SK-N-SH treated with all-trans-retinoic acid at 6 μM for 48 hours (cell line): ENCODE data around the gene RAD51B.

ENCODE experiments used
- ATAC-seq: fragments of 200-7000 bp; cut with Tn5 transposase; 3 replicates; pipeline ENCODE4 v1.9.1; 2020; ENCODE audit warnings: mild to moderate bottlenecking, moderate library complexity
- ARNTL ChIP-seq: fragments of 450-650 bp; formaldehyde crosslinking; IDR thresholded peaks from 2 replicates; pipeline ENCODE4 v1.5.0; 2020; ENCODE audit warnings: low read depth, mild to moderate bottlenecking, moderate library complexity, borderline replicate concordance
- BACH2 ChIP-seq: fragments of 250-450 bp; sonication (Bioruptor Pico); IDR thresholded peaks from 2 replicates; pipeline ENCODE4 v1.9.0; 2021; ENCODE audit warnings: mild to moderate bottlenecking, borderline replicate concordance
- CSDC2 ChIP-seq: fragments of 250-450 bp; sonication (Bioruptor Pico); IDR thresholded peaks from 2 replicates; pipeline ENCODE4 v1.5.0; 2020; ENCODE audit warnings: mild to moderate bottlenecking, moderate library complexity
- ESRRG ChIP-seq: fragments of 250-450 bp; sonication (Bioruptor Pico); IDR thresholded peaks from 2 replicates; pipeline ENCODE4 v1.6.1; 2021; ENCODE audit warnings: mild to moderate bottlenecking
- GLIS3 ChIP-seq: fragments of 250-450 bp; sonication (Bioruptor Pico); IDR thresholded peaks from 2 replicates; pipeline ENCODE4 v1.5.0; 2020; ENCODE audit warnings: mild to moderate bottlenecking, moderate library complexity
- ISL1 ChIP-seq: fragments of 250-450 bp; sonication (Bioruptor Pico); IDR thresholded peaks from 2 replicates; pipeline ENCODE4 v2.1.2; 2022; ENCODE audit warnings: mild to moderate bottlenecking, moderate library complexity
- OSR1 ChIP-seq: fragments of 250-450 bp; sonication (Bioruptor Pico); IDR thresholded peaks from 2 replicates; pipeline ENCODE4 v1.8.0; 2022; ENCODE audit warnings: moderate library complexity, mild to moderate bottlenecking, inconsistent platforms
- PPARA ChIP-seq: fragments of 250-450 bp; sonication (Bioruptor Pico); IDR thresholded peaks from 2 replicates; pipeline ENCODE4 v1.5.0; 2020; ENCODE audit warnings: mild to moderate bottlenecking, borderline replicate concordance
- RARB ChIP-seq: fragments of 250-450 bp; sonication (Bioruptor Pico); IDR thresholded peaks from 2 replicates; pipeline ENCODE4 v1.8.0; 2021; ENCODE audit warnings: mild to moderate bottlenecking, moderate library complexity
- SNAI2 ChIP-seq: fragments of 250-450 bp; sonication (Bioruptor Pico); IDR thresholded peaks from 2 replicates; pipeline ENCODE4 v1.5.0; 2020; ENCODE audit warnings: mild to moderate bottlenecking, moderate library complexity
- TCF4 ChIP-seq: fragments of 250-450 bp; sonication (Bioruptor Pico); IDR thresholded peaks from 2 replicates; pipeline ENCODE4 v1.8.0; 2021; ENCODE audit warnings: mild to moderate bottlenecking, moderate library complexity, borderline replicate concordance
- TOX ChIP-seq: fragments of 250-450 bp; sonication (Bioruptor Pico); IDR thresholded peaks from 2 replicates; pipeline ENCODE4 v1.8.0; 2021; ENCODE audit warnings: mild to moderate bottlenecking, moderate library complexity, borderline replicate concordance
- ZC3H10 ChIP-seq: fragments of 250-450 bp; sonication (Bioruptor Pico); IDR thresholded peaks from 2 replicates; pipeline ENCODE4 v1.5.1; 2021; ENCODE audit warnings: mild to moderate bottlenecking, moderate library complexity
- ZFP3 ChIP-seq: fragments of 250-450 bp; sonication (Bioruptor Pico); IDR thresholded peaks from 2 replicates; pipeline ENCODE4 v1.5.0; 2020; ENCODE audit warnings: mild to moderate bottlenecking, moderate library complexity
- ZFP30 ChIP-seq: fragments of 450-650 bp; formaldehyde crosslinking; IDR thresholded peaks from 2 replicates; pipeline ENCODE4 v1.5.0; 2022; ENCODE audit warnings: mild to moderate bottlenecking, moderate library complexity
- ZNF565 ChIP-seq: fragments of 450-650 bp; formaldehyde crosslinking; conservative IDR thresholded peaks from 2 replicates; pipeline ENCODE4 v1.5.0; 2020; ENCODE audit warnings: low read depth, mild to moderate bottlenecking, moderate library complexity
- ZNF70 ChIP-seq: fragments of 450-650 bp; formaldehyde crosslinking; IDR thresholded peaks from 2 replicates; pipeline ENCODE4 v1.5.0; 2020; ENCODE audit warnings: mild to moderate bottlenecking, moderate library complexity
- ZNF8 ChIP-seq: fragments of 450-650 bp; formaldehyde crosslinking; IDR thresholded peaks from 2 replicates; pipeline ENCODE4 v1.5.0; 2020; ENCODE audit warnings: mild to moderate bottlenecking, moderate library complexity
- TF ChIP-seq, protein P1 (sequence below): fragments of 250-450 bp; sonication (Bioruptor Pico); IDR thresholded peaks from 2 replicates; pipeline ENCODE4 v1.5.1; 2020; ENCODE audit warnings: low read depth, mild to moderate bottlenecking, moderate library complexity
- TF ChIP-seq, protein P2 (sequence below): fragments of 250-450 bp; sonication (Bioruptor Pico); IDR thresholded peaks from 2 replicates; pipeline ENCODE4 v1.8.0; 2021; ENCODE audit warnings: low read depth, mild to moderate bottlenecking, moderate library complexity, borderline replicate concordance
- TF ChIP-seq, protein P3 (sequence below): fragments of 250-450 bp; sonication (Bioruptor Pico); IDR thresholded peaks from 2 replicates; pipeline ENCODE4 v1.5.1; 2021; ENCODE audit warnings: mild to moderate bottlenecking, moderate library complexity
- TF ChIP-seq, protein P4 (sequence below): fragments of 250-450 bp; sonication (Bioruptor Pico); IDR thresholded peaks from 2 replicates; pipeline ENCODE4 v1.8.0; 2020; ENCODE audit warnings: mild to moderate bottlenecking, moderate library complexity, borderline replicate concordance

RAD51B gene

DNA sequence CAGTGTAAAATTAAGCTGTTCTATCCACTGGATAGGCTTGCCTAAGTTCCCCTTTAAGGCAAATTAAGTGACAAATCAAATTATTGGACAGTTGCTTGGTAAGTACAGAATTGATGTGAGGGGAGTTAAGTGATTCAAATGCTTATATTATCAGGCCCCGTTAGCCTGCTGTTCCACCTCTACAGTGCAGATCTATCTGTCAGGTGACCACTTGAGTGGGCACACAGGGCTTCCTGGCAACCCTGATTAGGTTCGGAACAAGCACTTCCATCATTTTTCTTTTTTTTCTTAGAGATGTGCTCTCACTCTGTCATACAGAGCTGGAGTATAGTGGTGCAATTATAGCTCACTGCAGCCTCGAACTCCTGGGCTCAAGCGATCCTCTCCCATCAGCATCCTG, 453.8 kb downstream of the RAD51B start:
- no peak for TF ChIP-seq RARB (CRISPR knock-in tag)
- no peak for TF ChIP-seq CSDC2 (CRISPR knock-in tag)
- no peak for TF ChIP-seq ZFP30 (CRISPR knock-in tag)
- TF ChIP-seq ESRRG (CRISPR knock-in tag): no peak
- TF ChIP-seq ZNF565 (CRISPR knock-in tag): no peak
- no peak for TF ChIP-seq ZFP3 (CRISPR knock-in tag)
- no peak for TF ChIP-seq GLIS3 (CRISPR knock-in tag)
- no peak for TF ChIP-seq TOX
- TF ChIP-seq, all 23 proteins: peak for 0

DNA sequence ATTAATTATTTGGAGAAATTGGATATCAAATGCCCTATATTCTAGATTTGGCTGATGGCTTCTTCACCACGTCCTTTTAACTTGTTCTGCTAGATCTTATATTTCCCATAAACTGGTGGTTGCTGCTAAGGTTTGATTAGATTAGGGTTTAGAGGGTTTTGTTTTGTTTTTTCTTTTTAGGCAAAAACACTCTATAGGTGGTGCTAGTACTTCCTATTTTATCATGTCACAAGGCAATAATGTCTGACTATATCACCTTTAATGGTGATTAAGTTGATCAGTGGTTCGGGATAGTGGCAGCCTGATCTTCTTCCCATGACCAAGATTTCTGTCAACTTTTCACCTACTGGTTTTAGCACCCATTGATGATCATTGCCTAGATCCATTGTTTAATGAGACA, 455.1 kb downstream of the RAD51B start:
- TF ChIP-seq SNAI2 (CRISPR knock-in tag) (no peak), ARNTL (CRISPR knock-in tag) (no peak), ZC3H10 (CRISPR knock-in tag) (no peak), TOX (no peak), ZFP3 (CRISPR knock-in tag) (no peak), CSDC2 (CRISPR knock-in tag) (no peak), ZNF70 (CRISPR knock-in tag) (no peak), GLIS3 (CRISPR knock-in tag) (no peak), RARB (CRISPR knock-in tag) (no peak), ISL1 (CRISPR knock-in tag) (no peak), ZNF565 (CRISPR knock-in tag) (no peak), TCF4 (CRISPR knock-in tag) (no peak), BACH2 (no peak)
- TF ChIP-seq, protein P1, sequence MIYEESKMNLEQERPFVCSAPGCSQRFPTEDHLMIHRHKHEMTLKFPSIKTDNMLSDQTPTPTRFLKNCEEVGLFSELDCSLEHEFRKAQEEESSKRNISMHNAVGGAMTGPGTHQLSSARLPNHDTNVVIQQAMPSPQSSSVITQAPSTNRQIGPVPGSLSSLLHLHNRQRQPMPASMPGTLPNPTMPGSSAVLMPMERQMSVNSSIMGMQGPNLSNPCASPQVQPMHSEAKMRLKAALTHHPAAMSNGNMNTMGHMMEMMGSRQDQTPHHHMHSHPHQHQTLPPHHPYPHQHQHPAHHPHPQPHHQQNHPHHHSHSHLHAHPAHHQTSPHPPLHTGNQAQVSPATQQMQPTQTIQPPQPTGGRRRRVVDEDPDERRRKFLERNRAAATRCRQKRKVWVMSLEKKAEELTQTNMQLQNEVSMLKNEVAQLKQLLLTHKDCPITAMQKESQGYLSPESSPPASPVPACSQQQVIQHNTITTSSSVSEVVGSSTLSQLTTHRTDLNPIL (CRISPR knock-in tag): no peak
- TF ChIP-seq, protein P2, sequence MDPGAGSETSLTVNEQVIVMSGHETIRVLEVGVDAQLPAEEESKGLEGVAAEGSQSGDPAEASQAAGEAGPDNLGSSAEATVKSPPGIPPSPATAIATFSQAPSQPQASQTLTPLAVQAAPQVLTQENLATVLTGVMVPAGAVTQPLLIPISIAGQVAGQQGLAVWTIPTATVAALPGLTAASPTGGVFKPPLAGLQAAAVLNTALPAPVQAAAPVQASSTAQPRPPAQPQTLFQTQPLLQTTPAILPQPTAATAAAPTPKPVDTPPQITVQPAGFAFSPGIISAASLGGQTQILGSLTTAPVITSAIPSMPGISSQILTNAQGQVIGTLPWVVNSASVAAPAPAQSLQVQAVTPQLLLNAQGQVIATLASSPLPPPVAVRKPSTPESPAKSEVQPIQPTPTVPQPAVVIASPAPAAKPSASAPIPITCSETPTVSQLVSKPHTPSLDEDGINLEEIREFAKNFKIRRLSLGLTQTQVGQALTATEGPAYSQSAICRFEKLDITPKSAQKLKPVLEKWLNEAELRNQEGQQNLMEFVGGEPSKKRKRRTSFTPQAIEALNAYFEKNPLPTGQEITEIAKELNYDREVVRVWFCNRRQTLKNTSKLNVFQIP: no peak
- ATAC-seq: no peak; the same call in 1 of the 3 replicates

More for the DNA sequence above, 453.8 kb downstream of the RAD51B start:
- no peak for ATAC-seq

DNA sequence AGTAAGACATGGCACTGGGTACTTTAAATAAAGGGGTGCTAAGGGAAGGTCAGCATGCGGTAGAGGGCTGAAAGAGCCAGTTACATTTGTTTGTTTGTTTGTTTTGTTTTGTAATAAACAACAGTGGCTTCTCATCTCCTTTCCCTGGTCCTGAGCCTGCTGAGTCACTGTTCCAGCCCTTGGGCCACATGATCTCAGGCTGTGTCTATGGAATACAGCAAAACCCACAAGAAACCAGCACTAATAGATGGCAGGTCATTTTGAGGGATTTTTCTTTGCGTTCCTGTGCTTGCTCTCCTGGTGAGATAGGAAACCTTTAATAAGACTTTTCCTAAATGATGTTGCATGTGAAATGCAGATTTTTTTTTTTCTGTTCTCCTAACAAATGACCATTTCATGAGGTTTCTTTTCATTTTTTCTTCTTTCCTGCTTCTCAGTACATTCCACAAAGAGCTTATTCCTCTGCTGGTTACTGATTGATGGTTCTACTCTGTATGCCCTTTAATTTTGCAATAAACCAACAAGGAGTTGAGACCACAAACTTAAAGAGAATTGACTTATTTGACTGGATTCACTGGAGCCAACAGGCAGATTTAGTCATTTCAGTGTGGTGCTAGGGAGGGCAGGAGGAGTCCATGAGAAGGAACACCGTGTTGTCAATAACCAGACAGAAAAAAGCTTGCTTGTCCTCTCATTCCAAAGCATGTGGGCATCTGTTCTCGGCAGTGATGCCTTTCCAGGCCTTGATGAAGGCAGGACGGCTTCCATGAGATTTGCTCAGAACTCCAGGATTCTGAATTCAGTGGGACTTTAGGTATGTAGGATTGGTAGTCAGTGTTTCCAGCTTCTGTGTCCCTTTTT, 459.2 kb downstream of the RAD51B start:
- ATAC-seq: peak; percentile 43; the same call in 1 of the 3 replicates
- TF ChIP-seq ARNTL (CRISPR knock-in tag) (no peak), ZNF8 (CRISPR knock-in tag) (no peak), ZC3H10 (CRISPR knock-in tag) (no peak), ZFP3 (CRISPR knock-in tag) (no peak), BACH2 (no peak), SNAI2 (CRISPR knock-in tag) (no peak), TCF4 (CRISPR knock-in tag) (no peak), ZNF70 (CRISPR knock-in tag) (no peak), RARB (CRISPR knock-in tag) (no peak), PPARA (CRISPR knock-in tag) (no peak), OSR1 (no peak), ISL1 (CRISPR knock-in tag) (no peak), ZNF565 (CRISPR knock-in tag) (no peak)
- TF ChIP-seq, protein P1 (CRISPR knock-in tag): no peak
- TF ChIP-seq, protein P3, sequence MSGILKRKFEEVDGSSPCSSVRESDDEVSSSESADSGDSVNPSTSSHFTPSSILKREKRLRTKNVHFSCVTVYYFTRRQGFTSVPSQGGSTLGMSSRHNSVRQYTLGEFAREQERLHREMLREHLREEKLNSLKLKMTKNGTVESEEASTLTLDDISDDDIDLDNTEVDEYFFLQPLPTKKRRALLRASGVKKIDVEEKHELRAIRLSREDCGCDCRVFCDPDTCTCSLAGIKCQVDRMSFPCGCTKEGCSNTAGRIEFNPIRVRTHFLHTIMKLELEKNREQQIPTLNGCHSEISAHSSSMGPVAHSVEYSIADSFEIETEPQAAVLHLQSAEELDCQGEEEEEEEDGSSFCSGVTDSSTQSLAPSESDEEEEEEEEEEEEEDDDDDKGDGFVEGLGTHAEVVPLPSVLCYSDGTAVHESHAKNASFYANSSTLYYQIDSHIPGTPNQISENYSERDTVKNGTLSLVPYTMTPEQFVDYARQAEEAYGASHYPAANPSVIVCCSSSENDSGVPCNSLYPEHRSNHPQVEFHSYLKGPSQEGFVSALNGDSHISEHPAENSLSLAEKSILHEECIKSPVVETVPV (CRISPR knock-in tag): no peak
- TF ChIP-seq, protein P4, sequence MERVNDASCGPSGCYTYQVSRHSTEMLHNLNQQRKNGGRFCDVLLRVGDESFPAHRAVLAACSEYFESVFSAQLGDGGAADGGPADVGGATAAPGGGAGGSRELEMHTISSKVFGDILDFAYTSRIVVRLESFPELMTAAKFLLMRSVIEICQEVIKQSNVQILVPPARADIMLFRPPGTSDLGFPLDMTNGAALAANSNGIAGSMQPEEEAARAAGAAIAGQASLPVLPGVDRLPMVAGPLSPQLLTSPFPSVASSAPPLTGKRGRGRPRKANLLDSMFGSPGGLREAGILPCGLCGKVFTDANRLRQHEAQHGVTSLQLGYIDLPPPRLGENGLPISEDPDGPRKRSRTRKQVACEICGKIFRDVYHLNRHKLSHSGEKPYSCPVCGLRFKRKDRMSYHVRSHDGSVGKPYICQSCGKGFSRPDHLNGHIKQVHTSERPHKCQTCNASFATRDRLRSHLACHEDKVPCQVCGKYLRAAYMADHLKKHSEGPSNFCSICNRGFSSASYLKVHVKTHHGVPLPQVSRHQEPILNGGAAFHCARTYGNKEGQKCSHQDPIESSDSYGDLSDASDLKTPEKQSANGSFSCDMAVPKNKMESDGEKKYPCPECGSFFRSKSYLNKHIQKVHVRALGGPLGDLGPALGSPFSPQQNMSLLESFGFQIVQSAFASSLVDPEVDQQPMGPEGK (CRISPR knock-in tag): no peak
